OCI-LY7 (cell line): ENCODE measurements around the gene RIN2. TPM values are rescaled to one million over a fixed set of nuclear protein-coding genes. Genes with fewer than 3 reads are reported as not detected.
"Not testable (repeated sequence)": the region's sequence is repeated elsewhere in the genome, so short reads cannot be mapped to it uniquely, and the experiment has no call there.

Experiments used
- BruUV-seq: library from RNA; stranded (reverse); fragments of 400-500 nt; replicated peaks from 2 replicates; lab custom pipeline; 2021; lab: Mats Ljungman, UMichigan
- CTCF ChIA-PET: fragments of 300-600 bp; sonication (Branson Sonifier 250); formaldehyde crosslinking; loops from one replicate; lab custom pipeline; 2022; ENCODE audit warnings: antibody characterized with exemption; ENCODE audit not compliant: unreplicated experiment; lab: Charles Lee
- POLR2A ChIA-PET: fragments of 300-600 bp; sonication (Branson Sonifier 250); formaldehyde crosslinking; loops from one replicate; lab custom pipeline; 2022; ENCODE audit warnings: antibody characterized with exemption; lab: Charles Lee
- DNase-seq: peaks from one replicate; pipeline ENCODE4 v3.0.0-alpha.2; 2015; ENCODE audit warnings: low spot score
- H2AFZ ChIP-seq: fragments of 200-600 bp; sonication (generic), shearing (Covaris generic); 2 replicates; pipeline ENCODE4 v1.6.1; 2014; ENCODE audit warnings: mild to moderate bottlenecking, antibody characterized with exemption, low read length, moderate library complexity
- H3K27ac ChIP-seq: fragments of 200-600 bp; sonication (generic); 2 replicates; pipeline ENCODE4 v1.5.1; 2014; ENCODE audit warnings: mixed run types, low read depth, mild to moderate bottlenecking, moderate library complexity, low read length, inconsistent platforms; ENCODE audit not compliant: poor library complexity, severe bottlenecking
- H3K36me3 ChIP-seq: fragments of 200-600 bp; sonication (generic); 2 replicates; pipeline ENCODE4 v1.6.1; 2014; ENCODE audit warnings: mild to moderate bottlenecking, antibody characterized with exemption, low read length, moderate library complexity, mixed read lengths; ENCODE audit not compliant: insufficient read depth
- H3K4me1 ChIP-seq: fragments of 200-600 bp; sonication (generic); 2 replicates; pipeline ENCODE4 v1.5.1; 2014; ENCODE audit warnings: mild to moderate bottlenecking, low read length; ENCODE audit not compliant: insufficient read depth, poor library complexity, severe bottlenecking
- H3K4me2 ChIP-seq: fragments of 200-600 bp; sonication (generic); 2 replicates; pipeline ENCODE4 v1.6.1; 2014; ENCODE audit warnings: mild to moderate bottlenecking, low read length
- H3K4me3 ChIP-seq: fragments of 200-600 bp; sonication (generic); 2 replicates; pipeline ENCODE4 v1.5.1; 2014; ENCODE audit warnings: mild to moderate bottlenecking, low read depth, low read length; ENCODE audit not compliant: poor library complexity, severe bottlenecking
- H3K79me2 ChIP-seq: fragments of 200-600 bp; sonication (generic); 2 replicates; pipeline ENCODE4 v1.6.1; 2016; ENCODE audit warnings: low read depth, mild to moderate bottlenecking, low read length, moderate library complexity, mixed read lengths; ENCODE audit not compliant: insufficient read depth
- H3K9me2 ChIP-seq: fragments of 200-600 bp; sonication (generic); 2 replicates; pipeline ENCODE4 v1.6.1; 2016; ENCODE audit warnings: mild to moderate bottlenecking, low read length, mixed read lengths; ENCODE audit not compliant: insufficient read depth
- H3K9me3 ChIP-seq: fragments of 200-600 bp; sonication (generic); 2 replicates; pipeline ENCODE4 v1.6.1; 2014; ENCODE audit warnings: mild to moderate bottlenecking, mixed run types, low read length, mixed read lengths
- H4K20me1 ChIP-seq: fragments of 200-600 bp; sonication (generic); 2 replicates; pipeline ENCODE4 v1.6.1; 2014; ENCODE audit warnings: mild to moderate bottlenecking, antibody characterized with exemption, low read length, moderate library complexity, mixed read lengths; ENCODE audit not compliant: insufficient read depth
- CTCF ChIP-seq: fragments of 200-600 bp; sonication (generic); conservative IDR thresholded peaks from 2 replicates; pipeline ENCODE4 v1.5.1; 2014; ENCODE audit warnings: mild to moderate bottlenecking, antibody characterized with exemption, low read length, moderate library complexity, mixed read lengths
- EZH2phosphoT487 ChIP-seq: fragments of 200-600 bp; sonication (generic); IDR thresholded peaks from 2 replicates; pipeline ENCODE4 v1.6.1; 2018; ENCODE audit warnings: low read depth, borderline replicate concordance, mild to moderate bottlenecking, mixed run types, antibody characterized with exemption, low read length, moderate library complexity, mixed read lengths
- intact Hi-C: fragments of 100-400 bp; cut with micrococcal nuclease; formaldehyde crosslinking; loops from one replicate; pipeline ENCODE4 v1.10.0; 2022; ENCODE audit not compliant: unreplicated experiment
- total RNA-seq, 2 experiments: library from RNA; depleted of rRNA in 1 of 2; stranded (reverse); fragments of >200 nt in 1 of 2; shearing (Covaris generic) in 1 of 2; gene quantifications; 2 replicates each; pipeline ENCODE4 v1.2.3, GENCODE V29; 2014 to 2022

The RIN2 gene
- total RNA-seq, 2 experiments from 2014 or later, result not detected

GRCh38 chr20:19802099-19802491, 44.0 kb downstream of the RIN2 start:
- no peaks in the 10 kb centered on the region for H3K36me3 ChIP-seq
- no peaks in the 10 kb centered on the region for H4K20me1 ChIP-seq
- H3K9me2 ChIP-seq, result no peaks in the 10 kb centered on the region
- ChIA-PET CTCF (no interaction called here), POLR2A (interaction anchor here (0.5 kb wide), 1 partner anchor 81 kb away, joined by 4 read pairs; no protein-coding TSS in a partner anchor)
- BruUV-seq, result no TSS peak
- H3K4me1 ChIP-seq, result no peaks in the 10 kb centered on the region
- no peak overlapping the region for H3K27ac ChIP-seq
- no peak overlapping the region for H2AFZ ChIP-seq
- intact Hi-C loops, result loop anchor here (5.0 kb wide), 1 partner anchor 175 kb away; no protein-coding TSS in a partner anchor
- DNase-seq, result no peak
- no peaks in the 10 kb centered on the region for H3K9me3 ChIP-seq
- no peak overlapping the region for H3K4me3 ChIP-seq
- H3K79me2 ChIP-seq, result no peaks in the 10 kb centered on the region
- no peak for TF ChIP-seq EZH2phosphoT487
- TF ChIP-seq CTCF, result no peak
- H3K4me2 ChIP-seq, result no peak overlapping the region

- no TSS peak for BruUV-seq
- no peak overlapping the region for H3K4me2 ChIP-seq
These were observed 44.6 kb downstream of the RIN2 start for GRCh38 chr20:19802492-19803158.

DNA sequence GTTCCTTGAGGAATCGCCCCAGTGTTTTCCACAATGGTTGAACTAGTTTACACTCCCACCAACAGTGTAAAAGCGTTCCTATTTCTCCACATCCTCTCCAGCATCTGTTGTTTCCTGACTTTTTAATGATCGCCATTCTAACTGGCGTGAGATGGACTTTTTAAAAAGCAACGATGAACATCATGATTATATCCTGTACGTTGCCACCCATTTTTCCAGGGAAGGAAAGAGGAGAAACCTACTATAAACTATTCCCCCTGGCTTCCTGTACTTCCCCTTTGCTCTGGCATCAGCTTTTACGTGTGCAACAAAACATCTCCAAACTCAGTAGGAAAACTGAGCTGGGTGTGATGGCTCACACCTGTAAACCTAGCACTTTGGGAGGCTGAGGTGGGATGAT, 48.2 kb downstream of the RIN2 start:
- H3K9me2 ChIP-seq, H3K79me2 ChIP-seq, DNase-seq, intact Hi-C loops, H3K27ac ChIP-seq, H3K4me1 ChIP-seq, H2AFZ ChIP-seq, H3K36me3 ChIP-seq, BruUV-seq, H3K4me3 ChIP-seq, H3K9me3 ChIP-seq, H3K4me2 ChIP-seq, H4K20me1 ChIP-seq: not testable (repeated sequence)
- CTCF ChIA-PET, result interaction anchor here (1.4 kb wide), 1 partner anchor 22 kb away, joined by 3 read pairs; no protein-coding TSS in a partner anchor
- POLR2A ChIA-PET, result interaction anchor here (0.5 to 1.3 kb wide), 2 partner anchors 10 to 263 kb away, joined by 3 to 4 read pairs; no protein-coding TSS in a partner anchor

More at GRCh38 chr20:19802492-19803158, 44.6 kb downstream of the RIN2 start:
- Histone ChIP-seq H3K27ac (no peak overlapping the region), H3K4me1 (no peaks in the 10 kb centered on the region), H3K9me3 (no peaks in the 10 kb centered on the region), H3K9me2 (no peaks in the 10 kb centered on the region), H3K79me2 (no peaks in the 10 kb centered on the region), H4K20me1 (no peaks in the 10 kb centered on the region), H3K4me3 (no peak overlapping the region), H3K36me3 (no peaks in the 10 kb centered on the region), H2AFZ (no peak overlapping the region)
- intact Hi-C loops, result loop anchor here (1.0 to 5.0 kb wide), 2 partner anchors 114 to 175 kb away; no protein-coding TSS in a partner anchor
- CTCF ChIA-PET, result no interaction called here
- POLR2A ChIA-PET, result interaction anchor here (0.8 kb wide), 1 partner anchor 213 kb away, joined by 3 read pairs; no protein-coding TSS in a partner anchor
- DNase-seq, result no peak
- TF ChIP-seq CTCF (peak; percentile 51), EZH2phosphoT487 (no peak)
